Activated CD8-positive, alpha-beta memory T cell treated with anti-CD3 and anti-CD28 coated beads, Interleukin-2, amount 50 U/mL, for 24 hours (primary cell): Measurements from ENCODE around the gene ATXN7.

Experiments
- DNase-seq: peaks from one replicate; pipeline ENCODE4 v3.0.0-alpha.2; 2020; ENCODE audit errors: extremely low read depth

Gene ATXN7

GRCh38 chr3:63908081-63908736 is 44.5 kb downstream of the ATXN7 start:
- DNase-seq, result no peak

- DNase-seq, result no peak
Observed at GRCh38 chr3:63908776-63909175, 45.1 kb downstream of the ATXN7 start.

DNA sequence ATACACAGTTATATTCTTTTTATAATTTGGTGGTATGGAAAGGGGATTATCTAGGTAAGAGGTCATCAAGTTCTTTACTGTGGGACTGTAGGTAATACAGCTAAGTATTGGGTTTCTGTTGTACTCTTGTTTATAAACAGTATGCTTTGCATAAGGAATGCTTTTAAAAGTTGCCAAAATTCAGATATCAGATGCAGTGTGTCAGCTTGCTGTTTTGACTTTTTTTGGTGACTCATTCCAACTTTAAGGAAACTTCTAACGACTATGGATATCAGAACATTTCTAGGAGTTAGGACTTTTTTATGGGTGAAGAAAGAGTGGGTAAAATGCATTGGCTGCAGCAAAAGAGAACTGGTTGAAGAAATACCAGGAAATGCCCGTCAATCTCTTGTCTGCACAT is 45.8 kb downstream of the ATXN7 start:
- no peak for DNase-seq

- DNase-seq, result no peak
Observed at GRCh38 chr3:63910001-63910400, 46.3 kb downstream of the ATXN7 start.

DNA sequence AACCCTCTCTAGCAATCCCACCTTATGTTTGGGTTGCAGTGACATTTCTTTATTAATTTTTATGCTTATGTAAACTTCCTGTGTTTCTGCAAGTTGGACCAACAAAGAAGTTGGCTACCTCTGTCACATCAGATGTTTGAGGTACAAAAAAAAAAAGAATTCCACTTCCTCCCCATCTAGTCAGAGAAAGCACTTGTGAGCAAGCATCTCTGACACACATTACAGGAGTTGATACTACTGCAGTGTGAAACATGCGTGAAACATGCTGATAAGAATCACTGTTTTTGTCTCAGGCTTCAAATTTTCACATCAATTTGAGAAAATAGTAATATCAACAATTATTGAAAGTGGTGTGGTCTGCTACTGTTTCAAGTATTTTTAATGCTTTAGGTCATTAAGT is 47.2 kb downstream of the ATXN7 start:
- DNase-seq, result no peak

- peak; percentile 4 for DNase-seq
Observed at GRCh38 chr3:63911509-63911872, 47.8 kb downstream of the ATXN7 start.

DNA sequence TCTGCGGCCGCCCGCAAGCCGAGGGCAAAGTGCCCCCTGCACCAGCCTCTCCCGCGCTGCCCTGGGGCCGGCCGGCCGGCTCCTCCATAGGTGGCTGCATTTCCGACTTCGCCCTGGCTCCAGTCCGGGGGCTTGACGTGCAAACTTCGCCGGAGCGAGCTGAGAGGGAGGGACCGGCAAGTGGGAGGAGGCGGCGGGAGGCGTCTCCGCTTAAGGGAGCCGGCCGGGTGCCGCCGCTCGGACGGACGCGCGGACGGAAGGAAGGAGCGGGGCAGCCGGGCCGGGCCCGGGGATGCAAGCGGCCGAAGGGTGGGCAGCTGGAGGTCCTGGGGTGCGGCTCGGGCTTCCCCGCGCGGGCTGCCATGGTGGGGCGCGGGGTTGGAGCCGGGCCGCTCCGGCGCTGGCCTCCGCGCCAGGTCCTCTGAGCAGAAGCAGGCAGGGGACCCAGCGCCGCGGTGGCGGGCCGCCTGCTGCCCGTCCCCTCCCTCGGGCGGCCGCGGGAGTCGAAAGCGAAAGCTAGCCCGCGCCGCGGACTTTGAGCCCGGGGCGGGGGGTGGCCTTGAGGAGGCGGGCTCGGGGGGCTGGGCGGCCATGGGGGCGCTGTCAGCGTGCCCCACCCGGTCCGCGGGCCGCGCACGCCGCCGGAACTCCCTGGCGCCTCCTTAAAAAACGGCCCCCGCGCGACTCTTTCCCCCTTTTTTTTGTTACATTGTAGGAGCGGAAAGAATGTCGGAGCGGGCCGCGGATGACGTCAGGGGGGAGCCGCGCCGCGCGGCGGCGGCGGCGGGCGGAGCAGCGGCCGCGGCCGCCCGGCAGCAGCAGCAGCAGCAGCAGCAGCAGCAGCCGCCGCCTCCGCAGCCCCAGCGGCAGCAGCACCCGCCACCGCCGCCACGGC is 48.5 kb downstream of the ATXN7 start, which contains the start of gene SCAANT1:
Gene SCAANT1 (minus strand): TSS at position 511 of the 895 bp plus-strand sequence.
- DNase-seq, result peak; percentile 54

GRCh38 chr3:63912768-63913588 is 49.3 kb downstream of the ATXN7 start:
- peak; percentile 1 for DNase-seq

- DNase-seq, result no peak
Observed at GRCh38 chr3:63914312-63914711, 50.6 kb downstream of the ATXN7 start.

DNA sequence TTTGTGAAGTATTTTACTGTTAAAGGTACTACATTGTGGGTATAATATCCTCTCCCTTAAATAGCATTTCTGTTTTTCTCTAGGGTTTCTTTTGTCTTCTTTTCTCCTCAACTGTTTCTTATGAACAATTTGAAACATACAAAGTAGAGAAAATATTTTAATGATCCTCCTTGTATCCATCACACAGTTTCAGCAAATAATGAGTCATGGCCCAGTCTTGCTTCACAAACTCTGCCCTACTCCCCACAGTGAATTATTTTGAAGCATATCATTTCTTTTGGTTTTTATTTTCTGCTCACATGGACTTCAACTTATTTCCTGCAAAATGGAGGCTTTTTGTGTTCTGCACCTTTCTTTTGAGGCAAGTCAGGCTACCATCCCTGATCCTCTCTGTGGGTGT is 54.7 kb downstream of the ATXN7 start:
- no peak for DNase-seq

GRCh38 chr3:63920001-63920400 is 56.3 kb downstream of the ATXN7 start:
- no peak for DNase-seq

DNA sequence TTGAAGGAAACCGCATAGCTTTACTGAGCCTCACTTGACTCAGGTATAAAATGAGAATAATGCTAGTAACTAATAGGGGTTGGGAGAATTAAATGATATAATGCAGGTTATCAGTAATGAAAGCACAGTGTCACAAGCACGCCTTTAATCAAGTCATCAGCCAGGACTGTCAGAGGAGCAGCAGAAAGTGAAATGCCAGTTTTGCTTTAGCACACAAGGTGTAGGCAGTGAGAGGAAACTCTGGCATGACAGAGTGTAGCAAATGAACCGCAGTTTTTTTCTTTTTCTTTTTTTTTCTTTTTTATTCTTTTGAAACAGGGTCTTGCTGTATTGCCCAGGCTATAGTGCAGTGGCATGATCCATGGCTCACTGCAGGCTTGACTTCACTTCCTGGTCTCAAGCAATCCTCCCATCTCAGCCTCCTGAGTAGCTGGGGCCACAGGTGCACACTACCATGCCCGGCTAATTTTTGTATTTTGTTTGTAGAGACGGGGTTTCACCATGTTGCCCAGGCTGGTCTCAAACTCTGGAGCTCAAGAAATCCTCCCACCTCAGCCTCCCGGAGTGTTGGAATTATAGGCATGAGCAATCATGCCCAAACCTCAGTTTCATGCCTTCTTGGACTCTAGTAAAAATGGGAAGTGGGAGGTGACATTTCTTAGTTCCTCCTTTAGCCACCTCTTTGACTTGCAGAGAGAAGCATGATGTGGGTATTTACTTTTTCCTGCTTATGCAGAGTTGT is 58.2 kb downstream of the ATXN7 start:
- no peak for DNase-seq

DNA sequence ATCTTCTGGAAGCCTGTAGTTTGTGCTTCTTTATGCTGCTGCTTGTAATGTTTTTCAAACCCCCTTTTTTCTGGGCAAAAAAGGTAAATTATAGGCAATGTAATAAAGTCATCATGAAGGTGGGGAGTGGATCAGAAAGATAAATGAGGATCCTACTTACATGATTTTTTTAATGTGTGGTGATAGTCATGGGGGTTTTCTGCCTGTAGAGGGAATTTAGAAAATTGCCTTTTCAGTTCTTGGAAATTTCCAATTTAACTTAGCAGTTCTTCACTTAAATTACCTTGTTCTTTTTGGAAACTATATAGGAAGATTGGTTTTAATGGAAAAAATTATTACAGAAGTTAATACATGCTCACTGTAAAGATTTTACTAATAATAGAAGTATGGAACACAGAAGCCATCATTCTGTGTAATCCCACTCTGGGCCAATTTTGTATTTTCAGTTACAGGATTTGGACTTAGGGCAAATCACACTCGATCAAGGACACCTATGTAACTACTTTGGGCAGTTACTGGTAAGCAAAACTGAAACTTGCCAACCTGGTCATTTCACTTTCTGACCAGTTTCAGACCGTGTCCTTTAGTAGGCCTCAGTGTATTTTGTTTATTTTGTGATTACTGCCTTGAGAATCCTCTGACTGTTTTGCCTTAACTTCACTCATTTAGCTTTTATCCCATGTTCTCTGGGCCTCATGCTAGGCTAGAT is 59.0 kb downstream of the ATXN7 start:
- DNase-seq, result no peak

DNA sequence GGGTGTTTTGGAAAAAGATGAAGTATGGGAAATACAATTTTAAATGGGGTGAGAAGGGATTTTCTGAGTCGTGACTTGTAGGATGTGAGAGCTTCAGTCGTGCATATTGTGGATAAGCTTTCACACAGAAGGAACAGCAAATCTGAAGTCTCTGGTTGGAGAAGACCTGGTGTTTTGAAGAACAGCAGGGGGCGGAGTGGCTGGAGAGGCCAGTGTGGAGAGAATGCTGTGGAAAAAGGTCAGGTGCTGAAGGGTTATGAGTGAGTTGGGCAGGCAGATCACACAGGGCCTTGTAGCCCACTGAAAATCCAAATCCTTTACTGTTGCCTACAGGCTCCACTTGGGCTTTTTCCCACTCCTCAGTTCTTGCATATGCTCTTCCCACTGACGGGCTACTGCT is 62.6 kb downstream of the ATXN7 start:
- no peak for DNase-seq

DNA sequence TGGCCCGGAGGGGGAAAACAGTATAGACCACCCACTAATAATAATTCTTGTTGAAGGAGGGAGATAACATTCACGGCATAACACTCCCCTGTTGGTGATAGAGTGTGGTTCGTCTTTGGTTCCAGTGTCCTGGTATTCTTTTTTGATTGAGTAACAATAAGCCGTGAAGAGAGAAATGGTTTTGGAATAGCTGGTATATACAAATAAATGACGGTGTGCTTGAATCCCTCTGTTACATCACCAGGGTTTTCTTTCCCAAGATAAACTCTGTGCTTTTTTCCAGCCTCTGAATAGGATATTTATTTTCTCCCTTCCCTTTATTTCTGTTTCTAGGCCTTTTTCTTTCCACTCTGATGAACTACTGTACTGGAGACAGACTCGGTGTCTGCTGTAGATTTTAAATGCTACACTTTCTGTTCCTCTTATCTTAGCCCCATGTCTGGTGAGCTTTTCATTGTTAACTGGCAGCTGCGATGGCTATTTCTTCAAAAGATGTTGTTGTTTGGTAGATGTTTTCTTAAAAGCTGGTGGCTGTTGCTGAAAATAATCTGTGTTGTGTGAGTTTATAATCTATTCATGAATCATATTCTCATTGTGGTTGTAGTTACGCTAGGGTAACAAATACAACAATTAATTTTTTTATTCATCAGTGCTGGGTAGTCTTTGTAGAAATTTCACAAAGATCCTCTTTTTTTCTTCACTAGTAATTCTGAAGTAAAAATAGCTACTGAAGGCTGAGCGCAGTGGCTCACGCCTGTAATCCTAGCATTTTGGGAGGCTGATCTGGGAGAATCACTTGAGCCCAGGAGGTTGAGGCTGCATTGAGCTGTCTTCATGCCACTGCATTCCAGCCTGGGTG is 64.0 kb downstream of the ATXN7 start:
- no peak for DNase-seq

DNA sequence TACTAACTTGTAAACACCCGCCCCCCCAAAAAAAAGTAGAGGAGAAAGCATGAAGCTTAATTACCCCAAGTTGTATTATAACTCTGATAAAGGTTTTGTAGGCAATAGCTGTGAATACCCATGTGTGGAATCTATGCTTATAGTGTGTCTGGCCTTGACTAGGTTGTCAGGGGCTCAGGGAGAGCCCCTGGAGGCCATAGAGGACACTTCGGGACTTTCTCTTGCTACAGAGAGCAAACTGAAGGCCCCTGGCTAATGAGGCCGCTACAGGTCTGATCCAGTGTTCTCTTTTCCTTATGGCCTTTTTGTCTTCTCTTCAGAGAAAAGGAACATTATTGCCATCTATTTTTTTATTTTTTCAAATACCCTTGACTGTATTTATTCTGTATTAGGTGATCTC is 67.6 kb downstream of the ATXN7 start:
- no peak for DNase-seq

GRCh38 chr3:63932509-63933212 is 69.0 kb downstream of the ATXN7 start:
- no peak for DNase-seq

- DNase-seq, result no peak
Observed at GRCh38 chr3:63933459-63933858, 69.8 kb downstream of the ATXN7 start.
